Glutamatergic neuron (in vitro differentiated cells): ENCODE data around the gene CACNA1H. TPM values are rescaled to one million over a fixed set of nuclear protein-coding genes. Genes with fewer than 3 reads are reported as not detected.

Experiments used
- DNase-seq: peaks from one replicate; pipeline ENCODE4 v3.0.0; 2022
- H3K27ac Mint-ChIP-seq: one replicate; pipeline ENCODE4 v1.8.0; 2020; ENCODE audit warnings: mild to moderate bottlenecking, mixed read lengths, inconsistent platforms; ENCODE audit not compliant: unreplicated experiment
- H3K27me3 Mint-ChIP-seq: one replicate; pipeline ENCODE4 v1.8.0; 2020; ENCODE audit warnings: mild to moderate bottlenecking, moderate library complexity, mixed read lengths, inconsistent platforms; ENCODE audit not compliant: unreplicated experiment
- H3K36me3 Mint-ChIP-seq: one replicate; pipeline ENCODE4 v1.8.0; 2020; ENCODE audit warnings: mild to moderate bottlenecking, mixed read lengths, inconsistent platforms; ENCODE audit not compliant: unreplicated experiment
- H3K4me1 Mint-ChIP-seq: one replicate; pipeline ENCODE4 v1.8.0; 2020; ENCODE audit warnings: mild to moderate bottlenecking, low read depth, mixed read lengths, inconsistent platforms; ENCODE audit not compliant: unreplicated experiment
- H3K4me3 Mint-ChIP-seq: one replicate; pipeline ENCODE4 v1.8.0; 2020; ENCODE audit warnings: mild to moderate bottlenecking, mixed read lengths, inconsistent platforms; ENCODE audit not compliant: unreplicated experiment
- H3K9me3 Mint-ChIP-seq: one replicate; pipeline ENCODE4 v1.8.0; 2020; ENCODE audit warnings: mild to moderate bottlenecking, moderate library complexity, mixed read lengths, inconsistent platforms; ENCODE audit not compliant: unreplicated experiment
- CTCF ChIP-seq: fragments of 200-600 bp; sonication (generic); IDR thresholded peaks from one replicate; pipeline ENCODE4 v1.5.0; 2021; ENCODE audit not compliant: partially characterized antibody, unreplicated experiment
- total RNA-seq: library from RNA; stranded (reverse); fragmentation: NEBNext Ultra II Directional; extraction: Animal tissue kit (Norgen Biotek cat#: 25700); gene quantifications from one replicate; pipeline ENCODE4 v1.2.1, GENCODE V29; 2021; ENCODE audit not compliant: unreplicated experiment

CACNA1H gene
- total RNA-seq, 1 donor from 2014 or later, result 161 TPM

- no peak overlapping the region for H3K27ac Mint-ChIP-seq
- no peak for TF ChIP-seq CTCF
- H3K4me1 Mint-ChIP-seq, result peaks cover 5% of the 10 kb centered on the region
- peaks cover 5% of the 10 kb centered on the region for H3K9me3 Mint-ChIP-seq
- no peaks in the 10 kb centered on the region for H3K36me3 Mint-ChIP-seq
- no peak for DNase-seq
- peaks cover 2% of the 10 kb centered on the region for H3K27me3 Mint-ChIP-seq
- no peak overlapping the region for H3K4me3 Mint-ChIP-seq
Observed at GRCh38 chr16:1113889-1114526, 38.9 kb upstream of the CACNA1H start.

GRCh38 chr16:1116693-1117077 is 36.2 kb upstream of the CACNA1H start:
- peaks cover 1% of the 10 kb centered on the region for H3K27me3 Mint-ChIP-seq
- H3K9me3 Mint-ChIP-seq, result no peaks in the 10 kb centered on the region
- H3K36me3 Mint-ChIP-seq, result no peaks in the 10 kb centered on the region
- no peak overlapping the region for H3K4me3 Mint-ChIP-seq
- TF ChIP-seq CTCF, result no peak
- DNase-seq, result no peak
- no peak overlapping the region for H3K27ac Mint-ChIP-seq
- H3K4me1 Mint-ChIP-seq, result peaks cover 3% of the 10 kb centered on the region

GRCh38 chr16:1117176-1117900 is 35.6 kb upstream of the CACNA1H start:
- H3K9me3 Mint-ChIP-seq, result no peaks in the 10 kb centered on the region
- no peak for TF ChIP-seq CTCF
- peaks cover 3% of the 10 kb centered on the region for H3K4me1 Mint-ChIP-seq
- no peaks in the 10 kb centered on the region for H3K36me3 Mint-ChIP-seq
- H3K4me3 Mint-ChIP-seq, result no peak overlapping the region
- H3K27me3 Mint-ChIP-seq, result peaks cover 1% of the 10 kb centered on the region
- H3K27ac Mint-ChIP-seq, result no peak overlapping the region
- peak; percentile 73 for DNase-seq

- H3K27me3 Mint-ChIP-seq, result peaks cover 1% of the 10 kb centered on the region
- no peak overlapping the region for H3K27ac Mint-ChIP-seq
- no peak overlapping the region for H3K4me3 Mint-ChIP-seq
- H3K4me1 Mint-ChIP-seq, result peaks cover 3% of the 10 kb centered on the region
- H3K9me3 Mint-ChIP-seq, result no peaks in the 10 kb centered on the region
- TF ChIP-seq CTCF, result no peak
- H3K36me3 Mint-ChIP-seq, result no peaks in the 10 kb centered on the region
- DNase-seq, result no peak
Observed at GRCh38 chr16:1117926-1118325, 35.0 kb upstream of the CACNA1H start.

GRCh38 chr16:1119129-1119528 is 33.8 kb upstream of the CACNA1H start:
- Mint-ChIP-seq H3K27ac (no peak overlapping the region), H3K4me3 (no peak overlapping the region), H3K27me3 (peaks cover 1% of the 10 kb centered on the region), H3K36me3 (no peaks in the 10 kb centered on the region), H3K4me1 (no peaks in the 10 kb centered on the region), H3K9me3 (no peaks in the 10 kb centered on the region)
- no peak for DNase-seq
- no peak for TF ChIP-seq CTCF
